HUES6 (cell line): ENCODE measurements around the gene DDX47.
"Not testable (repeated sequence)": the region's sequence is repeated elsewhere in the genome, so short reads cannot be mapped to it uniquely, and the experiment has no call there.

Source experiments
- H3K27ac ChIP-seq: 2 replicates; pipeline ENCODE4 v1.7.0; 2013; ENCODE audit warnings: low read depth, mild to moderate bottlenecking, low read length, inconsistent platforms
- H3K27me3 ChIP-seq: 2 replicates; pipeline ENCODE4 v1.6.1; 2013; ENCODE audit warnings: low read length; ENCODE audit not compliant: control insufficient read depth, insufficient read depth
- H3K36me3 ChIP-seq: 2 replicates; pipeline ENCODE4 v1.6.1; 2013; ENCODE audit warnings: low read length; ENCODE audit not compliant: control insufficient read depth, insufficient read depth
- H3K4me1 ChIP-seq: 2 replicates; pipeline ENCODE4 v1.6.1; 2013; ENCODE audit warnings: low read length; ENCODE audit not compliant: control insufficient read depth, insufficient read depth
- H3K4me3 ChIP-seq: 2 replicates; pipeline ENCODE4 v1.5.1; 2013; ENCODE audit warnings: low read depth, low read length
- H3K9ac ChIP-seq: one replicate; pipeline ENCODE4 v1.6.1; 2013; ENCODE audit warnings: mild to moderate bottlenecking, low read length
- H3K9me3 ChIP-seq: 2 replicates; pipeline ENCODE4 v1.6.1; 2013; ENCODE audit warnings: low read depth, low read length; ENCODE audit not compliant: control insufficient read depth, insufficient read depth

Gene DDX47

GRCh38 chr12:12875301-12875700, 62.2 kb downstream of the DDX47 start:
- peak overlapping the region; percentile 9 for H3K9ac ChIP-seq
- H3K4me1 ChIP-seq: peaks cover 41% of the 10 kb centered on the region
- H3K36me3 ChIP-seq, H3K27me3 ChIP-seq, H3K27ac ChIP-seq, H3K9me3 ChIP-seq, H3K4me3 ChIP-seq: not testable (repeated sequence)

- Histone ChIP-seq H3K4me1 (peaks cover 30% of the 10 kb centered on the region), H3K27me3 (no peaks in the 10 kb centered on the region), H3K27ac (no peak overlapping the region), H3K36me3 (no peaks in the 10 kb centered on the region), H3K9ac (no peak overlapping the region), H3K9me3 (no peaks in the 10 kb centered on the region), H3K4me3 (no peak overlapping the region)
Observed at GRCh38 chr12:12877153-12877768, 64.1 kb downstream of the DDX47 start.

DNA sequence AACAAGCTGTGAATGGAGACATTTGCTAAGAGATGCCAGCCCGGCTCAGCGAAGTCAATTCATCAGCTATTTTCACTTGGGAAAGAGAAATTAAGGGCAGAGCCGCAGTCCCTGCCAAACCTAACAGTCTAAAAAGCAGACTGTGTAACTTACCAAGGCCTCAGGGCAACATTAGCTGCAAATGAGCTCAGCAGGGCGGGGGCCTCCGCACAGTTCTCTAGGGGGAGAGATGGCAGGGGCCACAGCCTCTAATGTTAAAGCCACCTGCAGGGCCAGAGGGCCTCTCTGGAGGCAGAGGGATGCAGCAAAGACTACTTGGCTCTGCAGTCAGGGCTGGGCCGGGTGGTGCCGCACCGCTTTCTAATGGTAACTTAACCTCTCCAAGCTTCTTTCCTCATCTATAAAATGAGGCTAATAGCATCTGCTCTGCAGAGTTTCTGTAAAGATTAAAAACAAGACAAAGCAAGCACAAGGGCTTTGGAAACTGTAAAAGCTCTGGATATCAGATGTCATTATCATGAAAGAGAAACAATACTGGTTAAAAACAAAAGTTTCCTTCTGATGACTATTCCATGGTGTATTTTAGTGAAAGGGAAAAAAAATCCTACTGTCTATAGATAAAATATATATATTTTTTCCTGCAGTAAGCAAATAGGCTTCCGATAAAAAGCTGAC, 64.8 kb downstream of the DDX47 start:
- Histone ChIP-seq H3K4me3 (no peak overlapping the region), H3K4me1 (peaks cover 24% of the 10 kb centered on the region), H3K36me3 (no peaks in the 10 kb centered on the region), H3K27me3 (no peaks in the 10 kb centered on the region), H3K9ac (no peak overlapping the region), H3K27ac (no peak overlapping the region), H3K9me3 (no peaks in the 10 kb centered on the region)
